HG02870 (cell line): Measurements from ENCODE around the gene ADGRL2.

ENCODE experiments used
- ATAC-seq: cut with Tn5 transposase; IDR thresholded peaks from one replicate; pipeline ENCODE4 v1.9.1; 2021; ENCODE audit warnings: mild to moderate bottlenecking, moderate library complexity; ENCODE audit not compliant: unreplicated experiment

The ADGRL2 gene

DNA sequence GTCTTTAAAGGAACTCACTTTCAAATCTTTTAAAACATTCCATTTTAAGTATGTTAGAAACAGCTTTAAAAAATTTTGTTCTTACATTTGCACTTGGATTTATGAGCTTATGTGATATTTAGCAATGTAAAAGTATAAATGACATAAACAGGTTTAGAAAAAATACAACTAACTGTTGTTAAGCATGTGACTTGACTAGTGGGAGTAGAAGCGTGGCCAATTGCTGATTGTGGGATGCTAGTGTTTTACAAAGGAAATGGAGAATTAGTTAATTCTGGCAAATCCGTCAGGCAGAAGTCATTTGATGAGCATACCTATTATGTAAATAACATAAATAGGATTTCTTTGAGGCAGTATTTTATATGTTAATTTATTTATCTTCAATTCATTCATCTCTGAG, 175.8 kb downstream of the ADGRL2 start:
- ATAC-seq: no peak

DNA sequence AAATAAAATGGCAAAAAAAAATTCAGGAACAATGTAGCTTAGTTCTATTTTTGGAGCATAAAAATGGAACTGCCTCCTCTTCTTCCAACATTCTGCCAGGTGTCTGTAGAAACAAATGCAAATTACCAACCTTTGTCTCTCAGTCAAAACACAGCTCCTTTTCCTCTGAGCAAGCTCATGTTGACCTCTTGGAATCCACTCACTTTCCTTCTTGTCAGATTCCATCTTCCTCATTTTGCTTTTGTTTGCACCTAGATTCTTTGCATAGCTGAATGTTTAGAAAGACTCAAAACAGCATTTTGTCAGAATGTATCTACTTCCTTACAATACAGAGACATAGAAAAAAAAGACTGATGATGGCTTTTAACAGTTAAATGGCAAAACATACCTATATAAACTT, 178.2 kb downstream of the ADGRL2 start:
- no peak for ATAC-seq

DNA sequence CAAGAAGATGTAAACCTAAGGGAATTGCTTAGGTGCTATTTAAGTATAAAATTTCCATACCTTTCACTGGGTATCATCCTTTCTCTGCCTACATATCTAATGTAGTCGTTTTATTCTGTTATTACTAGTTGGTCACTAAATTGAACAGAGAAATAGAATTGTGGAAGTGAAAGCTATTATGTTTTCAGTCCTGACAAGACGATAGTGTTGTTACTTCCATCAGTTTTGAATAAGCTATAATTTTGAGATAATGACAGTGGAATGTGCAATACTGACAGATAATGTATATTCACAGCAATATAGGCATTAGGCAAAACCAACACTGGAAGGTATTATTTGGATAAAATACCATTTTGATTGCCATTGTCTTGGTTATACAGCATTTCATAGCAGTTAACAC, 181.8 kb downstream of the ADGRL2 start:
- no peak for ATAC-seq

DNA sequence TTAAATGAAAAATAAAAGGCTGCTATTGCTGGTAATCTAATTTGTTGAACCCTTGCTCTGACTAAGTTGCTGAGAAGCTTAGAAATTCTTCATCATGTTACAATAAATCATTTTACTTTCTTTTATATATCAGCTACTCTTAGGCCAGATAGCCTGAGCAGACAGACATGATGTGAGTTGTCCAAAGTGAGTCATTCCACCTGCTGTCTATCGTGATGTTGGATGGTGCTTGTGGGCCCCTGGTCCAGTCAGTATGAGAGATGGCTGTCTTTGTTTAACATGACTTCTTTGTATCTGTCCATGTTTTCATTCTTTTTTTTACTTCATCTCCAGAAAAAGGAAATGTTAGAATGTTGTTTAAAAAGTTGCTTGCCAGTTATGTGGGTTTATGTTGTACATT, 188.8 kb downstream of the ADGRL2 start:
- no peak for ATAC-seq

DNA sequence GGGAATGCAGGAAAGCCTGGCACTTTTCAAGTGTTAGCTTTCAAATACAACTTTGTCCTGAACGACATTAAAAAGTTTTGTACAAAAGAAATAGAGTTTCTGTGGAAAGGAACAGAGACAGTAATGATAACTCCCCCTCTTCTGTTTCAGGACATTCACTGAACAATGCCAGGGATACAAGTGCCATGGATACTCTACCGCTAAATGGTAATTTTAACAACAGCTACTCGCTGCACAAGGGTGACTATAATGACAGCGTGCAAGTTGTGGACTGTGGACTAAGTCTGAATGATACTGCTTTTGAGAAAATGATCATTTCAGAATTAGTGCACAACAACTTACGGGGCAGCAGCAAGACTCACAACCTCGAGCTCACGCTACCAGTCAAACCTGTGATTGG, 189.5 kb downstream of the ADGRL2 start:
- no peak for ATAC-seq

DNA sequence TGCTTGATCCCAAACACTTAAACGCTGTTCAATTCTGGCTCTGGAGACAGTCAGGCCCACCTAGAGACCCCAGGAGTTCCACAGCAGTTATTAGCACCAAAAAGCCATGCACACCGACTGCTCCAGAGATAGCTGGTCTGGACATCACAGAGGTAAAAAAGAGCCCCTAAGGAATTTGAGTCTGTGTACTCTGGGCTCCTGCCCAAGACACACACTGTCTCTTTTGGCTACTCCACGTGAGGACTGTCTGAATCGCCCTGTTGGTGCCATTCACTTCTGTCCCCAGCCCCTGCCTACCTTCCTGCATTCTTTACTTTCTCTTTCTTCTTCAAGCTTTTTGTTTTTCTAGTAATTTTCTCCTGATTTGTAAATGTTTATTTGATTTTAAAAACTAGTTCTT, 197.4 kb downstream of the ADGRL2 start:
- no peak for ATAC-seq

DNA sequence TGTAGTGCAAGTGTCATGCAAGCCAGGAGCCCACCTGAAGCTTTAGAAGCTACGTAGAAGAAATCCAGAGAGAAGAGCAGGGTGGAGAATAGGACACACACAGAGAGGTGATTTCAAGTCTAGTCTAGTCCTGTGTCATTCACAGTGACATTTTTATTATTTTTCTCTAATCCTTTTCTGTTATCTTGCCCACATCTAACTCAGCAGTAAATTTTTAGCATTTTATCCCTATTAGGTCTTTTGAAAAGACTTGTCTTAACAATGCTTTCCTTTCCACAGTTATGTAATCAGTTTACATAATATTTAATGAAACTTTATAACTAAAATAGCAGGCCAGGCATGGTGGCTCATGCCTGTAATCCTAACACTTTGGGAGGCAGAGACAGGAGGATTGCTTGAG, 198.6 kb downstream of the ADGRL2 start:
- ATAC-seq: no peak

DNA sequence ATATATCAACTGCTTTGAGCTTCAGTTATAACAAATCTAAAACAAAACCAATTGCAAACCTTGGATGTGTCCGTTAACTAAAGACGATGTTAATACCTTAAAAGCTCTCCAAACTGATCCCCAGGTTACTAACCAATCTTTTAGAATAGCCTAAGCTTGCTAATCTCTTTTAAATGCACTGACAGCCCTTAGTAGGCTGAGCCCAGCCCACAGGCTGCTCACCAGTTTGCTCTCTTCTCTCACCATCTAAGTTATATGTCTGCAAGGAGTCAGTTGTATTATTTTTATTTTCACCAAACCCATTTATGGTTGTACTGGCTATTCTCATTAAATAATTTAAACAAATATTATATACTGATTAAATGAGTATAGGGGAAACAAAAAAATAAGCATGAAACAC, 199.5 kb downstream of the ADGRL2 start:
- no peak for ATAC-seq

DNA sequence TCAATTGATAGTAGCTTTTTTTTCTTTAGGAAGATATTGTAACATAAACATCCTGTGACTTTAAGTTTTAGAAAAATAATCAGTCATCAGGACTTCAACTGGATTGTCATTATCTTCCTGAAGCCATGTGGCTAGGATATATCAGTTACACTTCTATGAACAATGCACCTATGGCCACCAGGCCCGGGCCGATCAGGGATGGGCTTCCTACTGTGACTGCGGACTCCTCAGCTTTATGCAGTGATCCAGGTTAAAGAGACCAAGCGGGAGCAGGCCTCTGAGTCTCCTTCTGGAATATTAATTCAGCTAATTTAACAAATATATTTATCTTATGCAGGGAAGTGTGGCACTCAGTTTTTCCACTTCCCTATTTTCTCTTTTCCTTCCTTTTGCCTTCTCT, 200.6 kb downstream of the ADGRL2 start:
- ATAC-seq: no peak

DNA sequence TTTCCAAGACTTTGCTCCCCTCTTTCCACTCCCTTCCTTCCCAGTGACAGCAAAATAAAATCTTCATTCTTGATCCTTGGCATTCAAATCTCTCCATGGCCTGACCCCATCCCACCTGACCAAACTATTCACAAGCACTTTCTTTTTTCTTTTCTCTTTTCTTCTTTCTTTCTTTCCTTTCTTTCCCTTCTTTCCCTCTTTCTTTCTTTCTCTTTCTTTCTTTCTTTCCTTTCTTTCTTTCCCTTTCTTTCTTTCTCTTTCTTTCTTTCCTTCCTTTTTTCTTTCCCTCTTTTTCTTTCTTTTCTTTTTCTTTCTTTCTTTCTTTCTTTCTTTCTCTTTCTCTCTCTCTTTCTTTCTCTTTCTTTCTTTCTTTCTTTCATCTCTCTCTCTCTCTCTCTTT, 207.1 kb downstream of the ADGRL2 start:
- ATAC-seq: no peak

DNA sequence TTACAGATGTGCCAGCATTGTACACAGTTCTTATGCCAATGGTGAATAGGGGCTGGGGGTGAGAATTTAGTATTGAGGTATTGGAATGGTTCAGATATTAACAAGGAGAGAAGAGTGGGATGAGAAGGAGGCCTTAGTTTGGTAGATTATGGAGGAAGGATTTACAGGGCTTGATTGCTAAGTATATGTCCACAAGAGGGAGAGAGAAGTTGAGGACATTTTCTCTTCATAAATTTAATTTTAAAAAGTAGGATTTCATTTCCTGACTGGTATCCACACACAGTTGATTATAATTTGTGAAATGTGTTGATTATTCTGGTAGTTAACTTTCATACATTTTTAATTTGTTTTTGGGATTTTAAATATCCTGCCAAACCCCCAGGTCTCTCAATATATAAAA, 213.0 kb downstream of the ADGRL2 start:
- ATAC-seq: no peak

DNA sequence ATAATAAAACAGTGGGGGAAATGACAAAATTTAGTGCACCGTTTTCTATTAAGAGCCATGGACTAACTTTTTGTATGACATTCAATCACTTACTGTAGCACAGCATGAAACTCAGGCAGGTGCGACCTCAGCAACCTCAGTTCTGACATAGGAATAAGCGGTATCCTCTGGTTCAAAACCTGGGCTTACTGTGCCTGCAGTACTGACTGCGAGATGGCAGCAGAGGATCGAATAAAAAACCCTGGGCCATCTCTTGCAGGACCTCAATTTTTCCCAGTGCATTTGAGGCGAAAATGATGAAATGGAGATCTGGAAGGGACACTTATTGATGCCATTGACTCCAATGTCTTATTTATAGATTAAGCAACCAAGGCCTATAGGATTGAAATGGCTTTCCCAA, 214.7 kb downstream of the ADGRL2 start:
- ATAC-seq: no peak

DNA sequence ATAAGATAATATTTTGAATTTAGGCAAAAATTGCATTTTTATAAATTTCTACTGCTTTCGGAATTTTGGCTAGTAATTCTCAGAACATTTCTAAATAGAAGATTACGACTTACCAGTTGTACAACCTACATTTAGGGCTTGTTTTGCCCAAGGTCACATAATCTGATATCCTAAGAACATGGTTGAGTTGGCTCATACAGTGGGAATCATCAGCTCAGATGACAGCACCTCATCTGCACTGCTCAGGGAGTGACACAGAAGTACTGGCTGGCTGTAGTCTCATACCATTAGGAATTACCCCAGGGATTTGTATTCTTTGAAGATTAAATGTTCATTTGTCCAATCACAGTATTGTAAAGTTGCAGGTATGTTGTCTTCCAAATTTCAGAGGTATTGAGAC, 217.6 kb downstream of the ADGRL2 start:
- no peak for ATAC-seq

DNA sequence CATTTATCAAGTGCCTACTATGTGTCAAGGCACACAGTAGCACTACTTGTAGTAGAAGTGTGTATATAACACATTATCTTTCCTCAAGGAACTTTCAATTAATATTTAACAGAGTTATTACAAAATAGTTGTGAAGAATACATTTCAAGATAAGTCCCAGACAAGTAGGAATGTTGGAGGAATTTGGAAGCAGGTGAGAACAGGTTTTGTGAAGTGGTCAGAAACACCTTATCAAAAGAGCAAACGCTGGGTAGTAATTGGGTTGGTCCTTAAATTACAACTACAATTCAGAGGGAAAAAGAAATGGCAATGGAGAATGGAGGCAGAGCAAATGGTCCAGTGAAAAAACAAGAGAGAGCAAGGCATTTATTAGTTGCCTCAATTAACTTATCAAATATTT, 218.8 kb downstream of the ADGRL2 start:
- ATAC-seq: no peak

DNA sequence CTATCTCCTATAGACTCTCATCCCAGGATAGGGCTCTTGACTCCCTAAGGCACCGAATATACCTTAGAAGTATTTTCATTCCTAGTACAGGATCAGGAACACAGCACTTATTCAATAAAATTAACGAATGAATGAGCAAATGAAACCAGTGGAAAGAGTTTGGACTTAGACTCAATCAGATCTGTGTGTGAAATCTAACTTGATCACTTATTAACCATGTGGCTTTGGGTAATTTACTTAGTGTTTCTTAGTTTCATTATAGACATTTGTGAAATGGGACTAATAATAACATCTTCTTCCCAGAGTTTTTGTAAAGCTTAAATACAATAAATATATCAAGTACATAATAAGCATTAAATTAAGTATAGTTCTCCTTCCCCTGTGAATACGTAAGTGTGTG, 230.1 kb downstream of the ADGRL2 start:
- no peak for ATAC-seq

DNA sequence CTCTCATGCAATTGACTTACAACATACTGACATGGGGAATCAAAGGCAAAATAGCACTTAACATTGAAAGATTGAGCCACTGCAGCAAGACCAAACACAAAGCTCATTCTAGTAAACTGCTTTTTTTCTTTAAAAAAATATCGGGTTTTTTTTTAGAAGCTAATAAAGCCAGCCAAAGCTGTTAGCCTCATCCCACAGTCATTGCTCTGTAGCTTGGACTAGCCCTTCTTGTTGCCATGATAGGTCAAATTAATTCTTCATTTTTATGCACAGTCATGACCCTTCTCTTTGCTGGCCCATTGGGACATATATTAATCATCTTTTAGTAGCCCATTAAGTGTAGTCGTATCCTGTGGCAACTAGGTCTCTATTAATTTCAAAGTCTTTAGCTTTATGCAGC, 231.3 kb downstream of the ADGRL2 start:
- ATAC-seq: no peak

DNA sequence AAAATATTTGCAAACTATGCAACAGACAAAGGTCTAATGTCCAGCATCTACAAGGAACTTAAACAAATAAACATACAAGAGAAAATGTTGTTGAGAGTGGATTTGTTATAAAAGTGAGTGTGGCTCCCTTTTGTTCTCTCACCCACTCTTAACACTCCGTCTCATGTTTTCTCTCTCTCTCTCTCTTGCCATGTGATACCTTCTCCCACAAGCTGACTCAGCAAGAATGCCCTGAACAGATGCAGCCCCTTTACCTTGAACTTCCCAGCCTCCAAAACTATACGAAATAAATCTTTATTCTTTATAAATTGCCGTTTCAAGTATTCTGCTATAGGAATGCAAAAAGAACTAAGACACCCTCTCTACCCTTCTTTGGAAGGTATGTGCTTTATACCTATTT, 234.1 kb downstream of the ADGRL2 start:
- ATAC-seq: no peak
